K562 (cell line): ENCODE measurements around the gene TMEM187. TPM values are rescaled to one million over a fixed set of nuclear protein-coding genes. Genes with fewer than 3 reads are reported as not detected.

Experiments used
- CXXC5 ChIP-seq: fragments of 250-450 bp; sonication (Bioruptor Pico); IDR thresholded peaks from 2 replicates; pipeline ENCODE4 v1.8.0; 2022; ENCODE audit warnings: inconsistent platforms, mild to moderate bottlenecking, moderate library complexity
- GABPB1 ChIP-seq: sonication (generic); formaldehyde crosslinking; IDR thresholded peaks from 2 replicates; pipeline ENCODE4 v1.8.0; 2022; ENCODE audit warnings: mild to moderate bottlenecking, missing genetic modification reagents
- HMGN3 ChIP-seq: IDR thresholded peaks from 2 replicates; pipeline ENCODE4 v1.6.1; 2011; ENCODE audit warnings: borderline replicate concordance, low read depth, mild to moderate bottlenecking, mixed read lengths, low read length; ENCODE audit not compliant: insufficient read length; ENCODE audit errors: extremely low read depth
- HNRNPLL ChIP-seq: fragments of 200-400 bp; formaldehyde crosslinking; IDR thresholded peaks from 2 replicates; pipeline ENCODE4 v1.6.1; 2017; ENCODE audit warnings: low read length, low read depth, mild to moderate bottlenecking; ENCODE audit not compliant: poor library complexity, severe bottlenecking
- NFRKB ChIP-seq: fragments of 450-650 bp; IDR thresholded peaks from 2 replicates; pipeline ENCODE4 v1.6.1; 2016; ENCODE audit warnings: low read depth
- NR2F6 ChIP-seq: fragments of 450-650 bp; formaldehyde crosslinking; IDR thresholded peaks from 2 replicates; pipeline ENCODE4 v1.4.0; 2020; ENCODE audit warnings: mild to moderate bottlenecking
- RBM15 ChIP-seq: fragments of 200-400 bp; formaldehyde crosslinking; IDR thresholded peaks from 2 replicates; pipeline ENCODE4 v1.6.1; 2018; ENCODE audit warnings: mild to moderate bottlenecking, low read length, moderate library complexity; ENCODE audit not compliant: insufficient read depth
- SIRT6 ChIP-seq: IDR thresholded peaks from one replicate; pipeline ENCODE4 v1.6.1; 2012; ENCODE audit warnings: low read depth, mild to moderate bottlenecking, control low read depth, inconsistent platforms, low read length, moderate library complexity
- TAF7 ChIP-seq: fragments of 450-650 bp; IDR thresholded peaks from 2 replicates; pipeline ENCODE4 v1.6.1; 2016; ENCODE audit warnings: missing genetic modification characterization, missing compliant biosample characterization
- ZC3H8 ChIP-seq: fragments of 450-650 bp; IDR thresholded peaks from 2 replicates; pipeline ENCODE4 v1.6.1; 2017
- ZNF133 ChIP-seq: fragments of 250-450 bp; sonication (Bioruptor Pico); IDR thresholded peaks from 2 replicates; pipeline ENCODE4 v1.4.0; 2020; ENCODE audit warnings: mild to moderate bottlenecking
- ZNF232 ChIP-seq: sonication (generic); formaldehyde crosslinking; IDR thresholded peaks from 2 replicates; pipeline ENCODE4 v1.8.0; 2022; ENCODE audit warnings: mild to moderate bottlenecking, missing genetic modification reagents
- ZNF584 ChIP-seq: fragments of 200-800 bp; sonication (Bioruptor generic); IDR thresholded peaks from 2 replicates; pipeline ENCODE4 v1.6.1; 2016; ENCODE audit warnings: low read depth, mild to moderate bottlenecking, missing genetic modification characterization, missing compliant biosample characterization
- ZSCAN32 ChIP-seq: fragments of 450-650 bp; formaldehyde crosslinking; IDR thresholded peaks from 2 replicates; pipeline ENCODE4 v1.4.0; 2020; ENCODE audit warnings: mild to moderate bottlenecking, moderate library complexity
- polyA plus RNA-seq, 8 experiments: library from polyadenylated mRNA; depleted of rRNA in 4 of 8; stranded (reverse) in 5 of 8; unstranded in 3 of 8; fragments of >200 nt; fragmentation: Nextera tagmentation in 2 of 8; fragmentation: Illumina TruSeq in 1 of 8; extraction: Ambion mirVana in 2 of 8; extraction: Trizol in 1 of 8; gene quantifications; 2 replicates each; pipeline versions ENCODE4 v1.2.1 to v1.2.3, GENCODE V29; 2011 to 2014; ENCODE audit warnings: inconsistent platforms in 1 of 8, missing spikeins in 1 of 8
- total RNA-seq, 7 experiments: library from RNA; depleted of rRNA in 6 of 7; stranded (reverse); fragments of >200 nt in 6 of 7; fragmentation: Illumina TruSeq in 2 of 7; extraction: Trizol in 2 of 7; gene quantifications; 2 replicates each; pipeline versions ENCODE4 v1.2.1 to v1.2.3, GENCODE V29; 2011 to 2021; ENCODE audit warnings: low replicate concordance in 1 of 7
- TF ChIP-seq, protein P1 (sequence below): IDR thresholded peaks from 2 replicates; pipeline ENCODE4 v1.6.1; 2014; ENCODE audit warnings: antibody characterized with exemption
- TF ChIP-seq, protein P2 (sequence below), 2 experiments: fragments of 450-650 bp; IDR thresholded peaks; 2 replicates each; pipeline ENCODE4 v1.6.1; 2018; ENCODE audit warnings: mild to moderate bottlenecking in 2 of 2, low read depth in 1 of 2; ENCODE audit not compliant: partially characterized antibody in 2 of 2
- TF ChIP-seq, protein P3 (sequence below): IDR thresholded peaks from 2 replicates; pipeline ENCODE4 v1.6.1; 2012; ENCODE audit warnings: low read depth, low read length, improper control_type of control experiment, borderline replicate concordance
- TF ChIP-seq, protein P4 (sequence below): sonication (generic); formaldehyde crosslinking; IDR thresholded peaks from 2 replicates; pipeline ENCODE4 v1.4.0; 2020; ENCODE audit warnings: mild to moderate bottlenecking, missing genetic modification reagents

TMEM187 gene
- total and polyA plus RNA-seq, 9 of the 15 experiments (the other 6 are each of a cell fraction or from before 2014, with no cell fraction given) = 0.13 to 6.4 (median 1.6) TPM

DNA sequence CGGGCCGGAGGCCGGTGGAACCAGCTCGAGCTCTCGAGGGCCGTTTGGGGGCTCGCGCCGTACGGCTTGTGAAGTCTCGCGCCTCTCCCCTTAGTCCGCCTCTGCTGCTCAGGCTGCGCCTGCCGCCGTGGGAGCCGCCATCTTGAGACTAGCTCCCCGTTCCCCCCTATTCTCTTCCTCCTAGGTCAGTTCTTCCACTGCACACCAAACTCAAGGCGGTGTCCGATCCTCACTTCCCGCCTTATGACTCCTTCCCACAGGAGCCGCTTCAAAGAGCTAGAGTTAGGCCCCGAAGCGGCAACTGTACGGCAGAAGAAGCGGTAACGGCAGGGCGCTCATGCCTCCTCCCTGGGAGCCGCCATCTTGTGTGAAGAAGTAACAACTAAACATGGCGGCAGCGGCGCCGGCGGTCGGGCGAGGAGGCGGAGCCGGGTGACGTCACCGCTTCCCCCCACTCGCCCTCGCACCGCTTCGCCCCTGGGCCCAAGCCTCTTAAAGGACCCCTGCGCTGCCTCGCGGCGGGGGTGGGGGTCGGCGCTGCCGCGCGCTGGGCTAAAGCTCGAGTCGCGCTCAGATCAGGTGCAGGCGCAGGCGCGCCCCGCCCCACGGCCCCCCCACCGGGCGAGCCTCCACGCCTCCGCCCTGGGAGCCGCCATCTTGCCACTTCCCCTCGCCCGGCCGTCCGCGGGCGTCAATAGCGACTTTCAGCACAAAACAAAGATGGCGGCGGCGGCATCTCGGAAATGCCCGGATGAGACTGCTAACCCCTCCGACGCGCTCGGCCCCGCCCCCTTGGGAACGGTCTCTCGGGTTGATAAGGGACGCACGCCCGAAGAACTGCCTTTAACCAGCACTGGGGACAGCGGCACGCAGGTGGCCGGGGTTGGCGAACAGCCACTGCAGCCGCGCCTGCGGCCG lies 845 bp upstream of the TMEM187 start, which contains the start of gene HCFC1 (continued):
- TF ChIP-seq, protein P1, sequence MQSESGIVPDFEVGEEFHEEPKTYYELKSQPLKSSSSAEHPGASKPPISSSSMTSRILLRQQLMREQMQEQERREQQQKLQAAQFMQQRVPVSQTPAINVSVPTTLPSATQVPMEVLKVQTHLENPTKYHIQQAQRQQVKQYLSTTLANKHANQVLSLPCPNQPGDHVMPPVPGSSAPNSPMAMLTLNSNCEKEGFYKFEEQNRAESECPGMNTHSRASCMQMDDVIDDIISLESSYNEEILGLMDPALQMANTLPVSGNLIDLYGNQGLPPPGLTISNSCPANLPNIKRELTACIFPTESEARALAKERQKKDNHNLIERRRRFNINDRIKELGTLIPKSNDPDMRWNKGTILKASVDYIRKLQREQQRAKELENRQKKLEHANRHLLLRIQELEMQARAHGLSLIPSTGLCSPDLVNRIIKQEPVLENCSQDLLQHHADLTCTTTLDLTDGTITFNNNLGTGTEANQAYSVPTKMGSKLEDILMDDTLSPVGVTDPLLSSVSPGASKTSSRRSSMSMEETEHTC = no peak
- TF ChIP-seq, protein P2, sequence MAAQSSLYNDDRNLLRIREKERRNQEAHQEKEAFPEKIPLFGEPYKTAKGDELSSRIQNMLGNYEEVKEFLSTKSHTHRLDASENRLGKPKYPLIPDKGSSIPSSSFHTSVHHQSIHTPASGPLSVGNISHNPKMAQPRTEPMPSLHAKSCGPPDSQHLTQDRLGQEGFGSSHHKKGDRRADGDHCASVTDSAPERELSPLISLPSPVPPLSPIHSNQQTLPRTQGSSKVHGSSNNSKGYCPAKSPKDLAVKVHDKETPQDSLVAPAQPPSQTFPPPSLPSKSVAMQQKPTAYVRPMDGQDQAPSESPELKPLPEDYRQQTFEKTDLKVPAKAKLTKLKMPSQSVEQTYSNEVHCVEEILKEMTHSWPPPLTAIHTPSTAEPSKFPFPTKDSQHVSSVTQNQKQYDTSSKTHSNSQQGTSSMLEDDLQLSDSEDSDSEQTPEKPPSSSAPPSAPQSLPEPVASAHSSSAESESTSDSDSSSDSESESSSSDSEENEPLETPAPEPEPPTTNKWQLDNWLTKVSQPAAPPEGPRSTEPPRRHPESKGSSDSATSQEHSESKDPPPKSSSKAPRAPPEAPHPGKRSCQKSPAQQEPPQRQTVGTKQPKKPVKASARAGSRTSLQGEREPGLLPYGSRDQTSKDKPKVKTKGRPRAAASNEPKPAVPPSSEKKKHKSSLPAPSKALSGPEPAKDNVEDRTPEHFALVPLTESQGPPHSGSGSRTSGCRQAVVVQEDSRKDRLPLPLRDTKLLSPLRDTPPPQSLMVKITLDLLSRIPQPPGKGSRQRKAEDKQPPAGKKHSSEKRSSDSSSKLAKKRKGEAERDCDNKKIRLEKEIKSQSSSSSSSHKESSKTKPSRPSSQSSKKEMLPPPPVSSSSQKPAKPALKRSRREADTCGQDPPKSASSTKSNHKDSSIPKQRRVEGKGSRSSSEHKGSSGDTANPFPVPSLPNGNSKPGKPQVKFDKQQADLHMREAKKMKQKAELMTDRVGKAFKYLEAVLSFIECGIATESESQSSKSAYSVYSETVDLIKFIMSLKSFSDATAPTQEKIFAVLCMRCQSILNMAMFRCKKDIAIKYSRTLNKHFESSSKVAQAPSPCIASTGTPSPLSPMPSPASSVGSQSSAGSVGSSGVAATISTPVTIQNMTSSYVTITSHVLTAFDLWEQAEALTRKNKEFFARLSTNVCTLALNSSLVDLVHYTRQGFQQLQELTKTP (IDR thresholded peaks at IDR 0.05; ENCODE audit: low read depth in 1 of 2, partially characterized antibody in 2 of 2) = no peak
- TF ChIP-seq RBM15 = no peak
- TF ChIP-seq ZNF133 (CRISPR knock-in tag) = no peak; the same call in 1 of the 2 replicates
- TF ChIP-seq, protein P3, sequence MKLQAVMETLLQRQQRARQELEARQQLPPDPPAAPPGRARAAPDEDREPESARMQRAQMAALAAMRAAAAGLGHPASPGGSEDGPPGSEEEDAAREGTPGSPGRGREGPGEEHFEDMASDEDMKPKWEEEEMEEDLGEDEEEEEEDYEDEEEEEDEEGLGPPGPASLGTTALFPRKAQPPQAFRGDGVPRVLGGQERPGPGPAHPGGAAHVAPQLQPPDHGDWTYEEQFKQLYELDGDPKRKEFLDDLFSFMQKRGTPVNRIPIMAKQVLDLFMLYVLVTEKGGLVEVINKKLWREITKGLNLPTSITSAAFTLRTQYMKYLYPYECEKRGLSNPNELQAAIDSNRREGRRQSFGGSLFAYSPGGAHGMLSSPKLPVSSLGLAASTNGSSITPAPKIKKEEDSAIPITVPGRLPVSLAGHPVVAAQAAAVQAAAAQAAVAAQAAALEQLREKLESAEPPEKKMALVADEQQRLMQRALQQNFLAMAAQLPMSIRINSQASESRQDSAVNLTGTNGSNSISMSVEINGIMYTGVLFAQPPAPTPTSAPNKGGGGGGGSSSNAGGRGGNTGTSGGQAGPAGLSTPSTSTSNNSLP = no peak
- no peak for TF ChIP-seq HNRNPLL
- no peak for TF ChIP-seq SIRT6
- no peak for TF ChIP-seq ZNF232 (CRISPR knock-in tag)
- TF ChIP-seq CXXC5 (CRISPR knock-in tag) = peak; percentile 90
- peak; percentile 79 for TF ChIP-seq TAF7 (tag)
- peak; percentile 61; the same call in 1 of the 2 replicates for TF ChIP-seq ZNF584 (CRISPR knock-in tag)
- TF ChIP-seq GABPB1 = peak; percentile 11
- TF ChIP-seq HMGN3 = peak; percentile 70
- no peak for TF ChIP-seq ZSCAN32 (CRISPR knock-in tag)
- TF ChIP-seq ZC3H8 = no peak
- no peak for TF ChIP-seq NR2F6 (CRISPR knock-in tag)
- peak; percentile 94 for TF ChIP-seq NFRKB
- TF ChIP-seq, protein P4, sequence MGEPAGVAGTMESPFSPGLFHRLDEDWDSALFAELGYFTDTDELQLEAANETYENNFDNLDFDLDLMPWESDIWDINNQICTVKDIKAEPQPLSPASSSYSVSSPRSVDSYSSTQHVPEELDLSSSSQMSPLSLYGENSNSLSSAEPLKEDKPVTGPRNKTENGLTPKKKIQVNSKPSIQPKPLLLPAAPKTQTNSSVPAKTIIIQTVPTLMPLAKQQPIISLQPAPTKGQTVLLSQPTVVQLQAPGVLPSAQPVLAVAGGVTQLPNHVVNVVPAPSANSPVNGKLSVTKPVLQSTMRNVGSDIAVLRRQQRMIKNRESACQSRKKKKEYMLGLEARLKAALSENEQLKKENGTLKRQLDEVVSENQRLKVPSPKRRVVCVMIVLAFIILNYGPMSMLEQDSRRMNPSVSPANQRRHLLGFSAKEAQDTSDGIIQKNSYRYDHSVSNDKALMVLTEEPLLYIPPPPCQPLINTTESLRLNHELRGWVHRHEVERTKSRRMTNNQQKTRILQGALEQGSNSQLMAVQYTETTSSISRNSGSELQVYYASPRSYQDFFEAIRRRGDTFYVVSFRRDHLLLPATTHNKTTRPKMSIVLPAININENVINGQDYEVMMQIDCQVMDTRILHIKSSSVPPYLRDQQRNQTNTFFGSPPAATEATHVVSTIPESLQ = 0 out of 2 replicates have a peak, but pooled peaks have one; percentile 88
